ENCODE results near the gene HTR3C. TPM values are rescaled to one million over a fixed set of nuclear protein-coding genes. Genes with fewer than 3 reads are reported as not detected.
A peak's percentile ranks its signal among the peaks of the same experiment; 100 is the strongest.

Gene HTR3C
- total RNA-seq, 1 experiment from 2014 or later, result not detected

GRCh38 chr3:184092199-184092598 lies 39.4 kb downstream of the HTR3C start:
- no peaks in the 10 kb centered on the region for H3K27me3 ChIP-seq (ENCODE audit: insufficient read depth, low read length)
- no peaks in the 10 kb centered on the region for H3K4me1 ChIP-seq (ENCODE audit: control insufficient read depth in 1 of 2, insufficient read depth in 2 of 2, low read length in 2 of 2)
- H2AFZ ChIP-seq (ENCODE audit: low read depth, low read length, poor library complexity, severe bottlenecking), result no peak overlapping the region
- H3K27ac ChIP-seq (ENCODE audit: low read depth, low read length), result no peak overlapping the region
- no peak overlapping the region for H3K4me2 ChIP-seq (ENCODE audit: low read length)
- no TSS peak for BruUV-seq (replicated peaks)
- TF ChIP-seq ELF1 (IDR thresholded peaks at IDR 0.05; ENCODE audit: borderline replicate concordance, low read depth) (no peak), EZH2 (IDR thresholded peaks at IDR 0.05) (no peak), ZNF274 (IDR thresholded peaks at IDR 0.05; ENCODE audit: low read depth, low read length) (no peak), SP1 (IDR thresholded peaks at IDR 0.05; ENCODE audit: low read depth) (no peak), POLR2AphosphoS5 (IDR thresholded peaks at IDR 0.05; ENCODE audit: low read depth, low read length) (no peak), POLR2A (IDR thresholded peaks at IDR 0.05; ENCODE audit: borderline replicate concordance, extremely low read depth, insufficient read depth, insufficient read length) (no peak), ATF3 (IDR thresholded peaks at IDR 0.05) (no peak), EZH2phosphoT487 (IDR thresholded peaks at IDR 0.05; ENCODE audit: borderline replicate concordance) (no peak), FOSL1 (IDR thresholded peaks at IDR 0.05; ENCODE audit: low read depth) (no peak), SRF (IDR thresholded peaks at IDR 0.05; ENCODE audit: low read depth) (no peak), ZFX (IDR thresholded peaks at IDR 0.05) (no peak), YY1 (IDR thresholded peaks at IDR 0.05; ENCODE audit: extremely low read depth, insufficient replicate concordance, low read depth, low read length) (no peak), EGR1 (IDR thresholded peaks at IDR 0.05; ENCODE audit: low read depth) (no peak), RAD21 (IDR thresholded peaks at IDR 0.05; ENCODE audit: low read depth) (no peak), TCF7L2 (IDR thresholded peaks at IDR 0.05; ENCODE audit: borderline replicate concordance, extremely low read depth, insufficient read depth, insufficient read length) (no peak)
- TF ChIP-seq, protein P1, sequence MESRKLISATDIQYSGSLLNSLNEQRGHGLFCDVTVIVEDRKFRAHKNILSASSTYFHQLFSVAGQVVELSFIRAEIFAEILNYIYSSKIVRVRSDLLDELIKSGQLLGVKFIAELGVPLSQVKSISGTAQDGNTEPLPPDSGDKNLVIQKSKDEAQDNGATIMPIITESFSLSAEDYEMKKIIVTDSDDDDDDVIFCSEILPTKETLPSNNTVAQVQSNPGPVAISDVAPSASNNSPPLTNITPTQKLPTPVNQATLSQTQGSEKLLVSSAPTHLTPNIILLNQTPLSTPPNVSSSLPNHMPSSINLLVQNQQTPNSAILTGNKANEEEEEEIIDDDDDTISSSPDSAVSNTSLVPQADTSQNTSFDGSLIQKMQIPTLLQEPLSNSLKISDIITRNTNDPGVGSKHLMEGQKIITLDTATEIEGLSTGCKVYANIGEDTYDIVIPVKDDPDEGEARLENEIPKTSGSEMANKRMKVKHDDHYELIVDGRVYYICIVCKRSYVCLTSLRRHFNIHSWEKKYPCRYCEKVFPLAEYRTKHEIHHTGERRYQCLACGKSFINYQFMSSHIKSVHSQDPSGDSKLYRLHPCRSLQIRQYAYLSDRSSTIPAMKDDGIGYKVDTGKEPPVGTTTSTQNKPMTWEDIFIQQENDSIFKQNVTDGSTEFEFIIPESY (IDR thresholded peaks at IDR 0.05; ENCODE audit: extremely low read depth, insufficient replicate concordance, low read length), result no peak
- TF ChIP-seq, protein P2, sequence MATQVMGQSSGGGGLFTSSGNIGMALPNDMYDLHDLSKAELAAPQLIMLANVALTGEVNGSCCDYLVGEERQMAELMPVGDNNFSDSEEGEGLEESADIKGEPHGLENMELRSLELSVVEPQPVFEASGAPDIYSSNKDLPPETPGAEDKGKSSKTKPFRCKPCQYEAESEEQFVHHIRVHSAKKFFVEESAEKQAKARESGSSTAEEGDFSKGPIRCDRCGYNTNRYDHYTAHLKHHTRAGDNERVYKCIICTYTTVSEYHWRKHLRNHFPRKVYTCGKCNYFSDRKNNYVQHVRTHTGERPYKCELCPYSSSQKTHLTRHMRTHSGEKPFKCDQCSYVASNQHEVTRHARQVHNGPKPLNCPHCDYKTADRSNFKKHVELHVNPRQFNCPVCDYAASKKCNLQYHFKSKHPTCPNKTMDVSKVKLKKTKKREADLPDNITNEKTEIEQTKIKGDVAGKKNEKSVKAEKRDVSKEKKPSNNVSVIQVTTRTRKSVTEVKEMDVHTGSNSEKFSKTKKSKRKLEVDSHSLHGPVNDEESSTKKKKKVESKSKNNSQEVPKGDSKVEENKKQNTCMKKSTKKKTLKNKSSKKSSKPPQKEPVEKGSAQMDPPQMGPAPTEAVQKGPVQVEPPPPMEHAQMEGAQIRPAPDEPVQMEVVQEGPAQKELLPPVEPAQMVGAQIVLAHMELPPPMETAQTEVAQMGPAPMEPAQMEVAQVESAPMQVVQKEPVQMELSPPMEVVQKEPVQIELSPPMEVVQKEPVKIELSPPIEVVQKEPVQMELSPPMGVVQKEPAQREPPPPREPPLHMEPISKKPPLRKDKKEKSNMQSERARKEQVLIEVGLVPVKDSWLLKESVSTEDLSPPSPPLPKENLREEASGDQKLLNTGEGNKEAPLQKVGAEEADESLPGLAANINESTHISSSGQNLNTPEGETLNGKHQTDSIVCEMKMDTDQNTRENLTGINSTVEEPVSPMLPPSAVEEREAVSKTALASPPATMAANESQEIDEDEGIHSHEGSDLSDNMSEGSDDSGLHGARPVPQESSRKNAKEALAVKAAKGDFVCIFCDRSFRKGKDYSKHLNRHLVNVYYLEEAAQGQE (IDR thresholded peaks at IDR 0.05; ENCODE audit: low read depth), result no peak
- H3K9me2 ChIP-seq (ENCODE audit: insufficient read depth), result no peaks in the 10 kb centered on the region
- DNase-seq (ENCODE audit: low read depth, low spot score) (peak; percentile 4), ATAC-seq (no peak)
- no peaks in the 10 kb centered on the region for H4K20me1 ChIP-seq (ENCODE audit: insufficient read depth)
- intact Hi-C loops (cut with micrococcal nuclease), result no loop called here
- ChIA-PET CTCF (no interaction called here), POLR2A (no interaction called here), RAD21 (ENCODE audit: low non-redundant PET in 1 of 2, low total read pairs in 2 of 2, uncharacterized antibody in 2 of 2, unreplicated experiment in 2 of 2) (no interaction called here)
- no peaks in the 10 kb centered on the region for H3K36me3 ChIP-seq (ENCODE audit: control insufficient read depth in 1 of 2, insufficient read depth in 2 of 2, low read length in 2 of 2)
- H3K4me3 ChIP-seq (replicated peaks in 1 of 2; ENCODE audit: low read depth in 1 of 2, low read length in 2 of 2), result no peak overlapping the region
- no peaks in the 10 kb centered on the region for H3K79me2 ChIP-seq (ENCODE audit: insufficient read depth, low read length)
- H3K9me3 ChIP-seq (ENCODE audit: control insufficient read depth in 1 of 2, insufficient read depth in 1 of 2, low read depth in 1 of 2, low read length in 2 of 2), result peaks cover 10 to 19% of the 10 kb centered on the region in 2 experiments; a peak in 3 of 4 replicates
- no peak overlapping the region for H3K9ac ChIP-seq (ENCODE audit: low read length)
